Mesothelial cell of epicardium (in vitro differentiated cells): ENCODE measurements around the gene LRRFIP1. TPM values are rescaled to one million over a fixed set of nuclear protein-coding genes. Genes with fewer than 3 reads are reported as not detected.

Experiments
- DNase-seq, 2 experiments: peaks; one replicate each; pipeline ENCODE4 v3.0.0; 2021; ENCODE audit warnings: low spot score in 2 of 2; ENCODE audit not compliant: unreplicated experiment in 2 of 2
- H3K27ac Mint-ChIP-seq: 2 replicates; pipeline ENCODE4 v1.8.0; 2021; ENCODE audit warnings: mixed read lengths
- H3K27me3 Mint-ChIP-seq: 2 replicates; pipeline ENCODE4 v1.8.0; 2021; ENCODE audit warnings: low read depth, mixed read lengths
- H3K36me3 Mint-ChIP-seq: 2 replicates; pipeline ENCODE4 v1.8.0; 2021; ENCODE audit warnings: mixed read lengths
- H3K4me1 Mint-ChIP-seq: 2 replicates; pipeline ENCODE4 v1.8.0; 2021; ENCODE audit warnings: mixed read lengths
- H3K4me3 Mint-ChIP-seq: 2 replicates; pipeline ENCODE4 v1.8.0; 2021; ENCODE audit warnings: mild to moderate bottlenecking, moderate library complexity, mixed read lengths
- H3K9me3 Mint-ChIP-seq: 2 replicates; pipeline ENCODE4 v1.8.0; 2021; ENCODE audit warnings: mixed read lengths
- CTCF ChIP-seq: fragments of 200-600 bp; sonication (generic); IDR thresholded peaks from one replicate; pipeline ENCODE4 v1.5.0; 2021; ENCODE audit warnings: antibody characterized with exemption; ENCODE audit not compliant: unreplicated experiment
- total RNA-seq: library from RNA; stranded (reverse); gene quantifications from 3 replicates; pipeline ENCODE4 v1.2.1, GENCODE V29; 2021

The LRRFIP1 gene
- total RNA-seq, 1 donor from 2014 or later, result 47.5 TPM

- no peaks in the 10 kb centered on the region for H3K27me3 Mint-ChIP-seq
- peaks cover 4% of the 10 kb centered on the region for H3K9me3 Mint-ChIP-seq
- DNase-seq, result no peak
- no peak for TF ChIP-seq CTCF
- peaks cover 5% of the 10 kb centered on the region for H3K4me1 Mint-ChIP-seq
- H3K36me3 Mint-ChIP-seq, result no peaks in the 10 kb centered on the region
- no peak overlapping the region for H3K27ac Mint-ChIP-seq
- no peak overlapping the region for H3K4me3 Mint-ChIP-seq
Measured at GRCh38 chr2:237583385-237584295, 43.7 kb upstream of the LRRFIP1 start.

GRCh38 chr2:237585590-237586221 is 41.7 kb upstream of the LRRFIP1 start:
- H3K36me3 Mint-ChIP-seq, result no peaks in the 10 kb centered on the region
- peaks cover 4% of the 10 kb centered on the region for H3K27me3 Mint-ChIP-seq
- peaks cover 4% of the 10 kb centered on the region for H3K9me3 Mint-ChIP-seq
- H3K4me3 Mint-ChIP-seq, result no peak overlapping the region
- H3K27ac Mint-ChIP-seq, result no peak overlapping the region
- peaks cover 21% of the 10 kb centered on the region for H3K4me1 Mint-ChIP-seq
- no peak for DNase-seq
- TF ChIP-seq CTCF, result no peak

DNA sequence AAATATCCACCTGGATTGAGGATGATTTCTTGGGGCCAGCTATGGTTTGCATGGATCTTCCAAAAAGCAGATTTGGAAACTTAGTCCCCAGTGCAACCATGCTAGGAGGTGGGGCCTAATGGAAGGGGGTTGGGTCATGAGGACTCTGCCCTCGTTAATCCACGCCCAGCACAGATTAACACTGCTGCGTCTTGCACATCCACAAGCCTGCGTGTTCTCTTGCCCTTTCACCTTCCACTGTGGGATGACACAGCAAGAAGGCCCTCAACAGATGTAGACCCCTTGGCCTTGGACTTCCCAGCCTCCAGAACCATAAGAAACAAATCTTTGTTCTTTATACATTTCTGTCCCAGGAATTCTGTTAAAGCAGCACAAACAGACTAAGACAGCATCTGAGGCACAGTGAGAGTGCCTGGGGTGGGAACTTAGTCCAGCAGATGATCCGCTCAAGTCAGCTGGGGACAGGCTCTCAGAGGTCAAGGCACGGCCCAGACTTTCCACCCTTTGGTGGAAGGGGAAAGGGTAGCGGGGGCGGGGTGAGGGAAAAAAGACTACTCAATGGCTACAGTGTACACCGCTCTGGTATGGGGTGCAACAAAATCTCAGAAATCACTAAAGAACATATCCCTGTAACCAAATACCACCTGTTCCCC is 39.2 kb upstream of the LRRFIP1 start:
- Mint-ChIP-seq H3K27ac (no peak overlapping the region), H3K27me3 (peaks cover 4% of the 10 kb centered on the region), H3K4me1 (peaks cover 27% of the 10 kb centered on the region), H3K9me3 (peaks cover 4% of the 10 kb centered on the region), H3K36me3 (no peaks in the 10 kb centered on the region), H3K4me3 (no peak overlapping the region)
- TF ChIP-seq CTCF, result no peak
- no peak for DNase-seq

GRCh38 chr2:237590272-237591140 is 36.9 kb upstream of the LRRFIP1 start, which contains the start of gene RAB17:
RAB17 (minus strand) TSS chr2:237590734; CDS start chr2:237586154, 4,580 bp downstream.
- TF ChIP-seq CTCF, result no peak
- Mint-ChIP-seq H3K27ac (peak within 1 kb of the TSS; percentile 82), H3K4me3 (peak within 1 kb of the TSS; percentile 63), H3K4me1 (peaks cover 42% of the 10 kb centered on the region), H3K9me3 (peaks cover 4% of the 10 kb centered on the region), H3K27me3 (peaks cover 8% of the 10 kb centered on the region), H3K36me3 (no peaks in the 10 kb centered on the region)
- no peak for DNase-seq
